HL-60 (cell line): ENCODE results near the gene AGRN.

Source experiments
- DNase-seq, 2 experiments: peaks; one replicate each; pipeline ENCODE4 v3.0.0-alpha.2; 2010 to 2020; ENCODE audit warnings: low read depth in 1 of 2, low spot score in 1 of 2
- H3K27ac ChIP-seq: fragments of 250-450 bp; sonication (Bioruptor Pico); replicated peaks from 2 replicates; pipeline ENCODE4 v1.5.1; 2020; ENCODE audit warnings: mild to moderate bottlenecking, moderate library complexity
- H3K27me3 ChIP-seq: fragments of 250-450 bp; sonication (Bioruptor Pico); 2 replicates; pipeline ENCODE4 v1.5.1; 2021; ENCODE audit warnings: mild to moderate bottlenecking, moderate library complexity; ENCODE audit not compliant: insufficient read depth, poor library complexity, severe bottlenecking
- H3K4me3 ChIP-seq: replicated peaks from 2 replicates; pipeline ENCODE4 v1.5.1; 2011; ENCODE audit warnings: mild to moderate bottlenecking, control low read depth, low read length; ENCODE audit not compliant: insufficient read depth
- GABPA ChIP-seq: IDR thresholded peaks from 2 replicates; pipeline ENCODE4 v1.6.1; 2012; ENCODE audit warnings: low read depth
- POLR2AphosphoS5 ChIP-seq: IDR thresholded peaks from 2 replicates; pipeline ENCODE4 v1.6.1; 2012; ENCODE audit warnings: low read depth
- SPI1 ChIP-seq: IDR thresholded peaks from 2 replicates; pipeline ENCODE4 v1.6.1; 2012; ENCODE audit warnings: low read depth, mild to moderate bottlenecking, borderline replicate concordance
- TF ChIP-seq, protein P1 (sequence below): IDR thresholded peaks from 2 replicates; pipeline ENCODE4 v1.6.1; 2012; ENCODE audit warnings: low read depth; ENCODE audit not compliant: insufficient replicate concordance
- TF ChIP-seq, protein P2 (sequence below): IDR thresholded peaks from one replicate; pipeline ENCODE4 v1.5.1; 2011; ENCODE audit warnings: low read length, control low read depth, inconsistent platforms; ENCODE audit not compliant: insufficient read depth

Gene AGRN

DNA sequence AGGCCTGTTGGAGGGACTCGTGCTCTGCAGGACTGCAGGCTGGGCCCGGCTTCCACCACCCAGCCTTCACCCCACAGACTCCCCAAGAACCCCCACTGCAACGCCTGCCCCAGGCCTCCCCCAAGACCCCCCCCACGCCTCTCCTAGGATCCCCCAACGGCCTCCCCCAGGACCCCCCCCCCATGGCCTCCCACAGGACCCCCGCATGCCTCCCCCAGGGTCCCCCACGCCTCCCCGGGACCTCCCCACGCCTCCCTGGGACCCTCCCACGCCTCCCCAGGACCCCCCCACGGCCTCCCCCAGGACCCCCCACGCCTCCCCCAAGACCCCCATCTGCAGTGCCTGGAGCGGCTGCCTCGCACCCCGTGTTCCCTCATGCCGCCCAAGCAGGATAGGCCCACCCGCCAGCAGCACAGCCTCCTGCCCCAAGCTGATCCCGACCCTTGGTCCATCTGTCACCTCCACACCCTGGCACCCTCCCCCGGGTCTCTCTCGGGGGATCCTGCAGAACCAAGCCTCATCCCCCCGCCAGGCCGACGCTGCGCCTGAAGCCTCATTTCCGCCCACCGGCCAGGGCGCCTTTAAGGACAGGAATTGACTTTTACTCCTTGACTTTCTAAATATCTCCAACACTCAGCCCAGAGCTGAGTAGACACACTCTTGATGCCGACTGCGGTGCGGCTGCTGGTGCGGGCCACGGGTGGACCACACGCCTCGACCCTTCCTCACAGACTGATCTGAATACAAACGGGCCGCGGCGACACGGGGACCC, 68.3 kb downstream of the AGRN start:
- TF ChIP-seq, protein P1, sequence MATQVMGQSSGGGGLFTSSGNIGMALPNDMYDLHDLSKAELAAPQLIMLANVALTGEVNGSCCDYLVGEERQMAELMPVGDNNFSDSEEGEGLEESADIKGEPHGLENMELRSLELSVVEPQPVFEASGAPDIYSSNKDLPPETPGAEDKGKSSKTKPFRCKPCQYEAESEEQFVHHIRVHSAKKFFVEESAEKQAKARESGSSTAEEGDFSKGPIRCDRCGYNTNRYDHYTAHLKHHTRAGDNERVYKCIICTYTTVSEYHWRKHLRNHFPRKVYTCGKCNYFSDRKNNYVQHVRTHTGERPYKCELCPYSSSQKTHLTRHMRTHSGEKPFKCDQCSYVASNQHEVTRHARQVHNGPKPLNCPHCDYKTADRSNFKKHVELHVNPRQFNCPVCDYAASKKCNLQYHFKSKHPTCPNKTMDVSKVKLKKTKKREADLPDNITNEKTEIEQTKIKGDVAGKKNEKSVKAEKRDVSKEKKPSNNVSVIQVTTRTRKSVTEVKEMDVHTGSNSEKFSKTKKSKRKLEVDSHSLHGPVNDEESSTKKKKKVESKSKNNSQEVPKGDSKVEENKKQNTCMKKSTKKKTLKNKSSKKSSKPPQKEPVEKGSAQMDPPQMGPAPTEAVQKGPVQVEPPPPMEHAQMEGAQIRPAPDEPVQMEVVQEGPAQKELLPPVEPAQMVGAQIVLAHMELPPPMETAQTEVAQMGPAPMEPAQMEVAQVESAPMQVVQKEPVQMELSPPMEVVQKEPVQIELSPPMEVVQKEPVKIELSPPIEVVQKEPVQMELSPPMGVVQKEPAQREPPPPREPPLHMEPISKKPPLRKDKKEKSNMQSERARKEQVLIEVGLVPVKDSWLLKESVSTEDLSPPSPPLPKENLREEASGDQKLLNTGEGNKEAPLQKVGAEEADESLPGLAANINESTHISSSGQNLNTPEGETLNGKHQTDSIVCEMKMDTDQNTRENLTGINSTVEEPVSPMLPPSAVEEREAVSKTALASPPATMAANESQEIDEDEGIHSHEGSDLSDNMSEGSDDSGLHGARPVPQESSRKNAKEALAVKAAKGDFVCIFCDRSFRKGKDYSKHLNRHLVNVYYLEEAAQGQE = no peak
- TF ChIP-seq SPI1 (no peak), POLR2AphosphoS5 (no peak), GABPA (no peak)
- TF ChIP-seq, protein P2, sequence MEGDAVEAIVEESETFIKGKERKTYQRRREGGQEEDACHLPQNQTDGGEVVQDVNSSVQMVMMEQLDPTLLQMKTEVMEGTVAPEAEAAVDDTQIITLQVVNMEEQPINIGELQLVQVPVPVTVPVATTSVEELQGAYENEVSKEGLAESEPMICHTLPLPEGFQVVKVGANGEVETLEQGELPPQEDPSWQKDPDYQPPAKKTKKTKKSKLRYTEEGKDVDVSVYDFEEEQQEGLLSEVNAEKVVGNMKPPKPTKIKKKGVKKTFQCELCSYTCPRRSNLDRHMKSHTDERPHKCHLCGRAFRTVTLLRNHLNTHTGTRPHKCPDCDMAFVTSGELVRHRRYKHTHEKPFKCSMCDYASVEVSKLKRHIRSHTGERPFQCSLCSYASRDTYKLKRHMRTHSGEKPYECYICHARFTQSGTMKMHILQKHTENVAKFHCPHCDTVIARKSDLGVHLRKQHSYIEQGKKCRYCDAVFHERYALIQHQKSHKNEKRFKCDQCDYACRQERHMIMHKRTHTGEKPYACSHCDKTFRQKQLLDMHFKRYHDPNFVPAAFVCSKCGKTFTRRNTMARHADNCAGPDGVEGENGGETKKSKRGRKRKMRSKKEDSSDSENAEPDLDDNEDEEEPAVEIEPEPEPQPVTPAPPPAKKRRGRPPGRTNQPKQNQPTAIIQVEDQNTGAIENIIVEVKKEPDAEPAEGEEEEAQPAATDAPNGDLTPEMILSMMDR = no peak
- H3K27ac ChIP-seq = no peak overlapping the region
- DNase-seq = no peak
- H3K27me3 ChIP-seq = no peaks in the 10 kb centered on the region
- H3K4me3 ChIP-seq = no peak overlapping the region

DNA sequence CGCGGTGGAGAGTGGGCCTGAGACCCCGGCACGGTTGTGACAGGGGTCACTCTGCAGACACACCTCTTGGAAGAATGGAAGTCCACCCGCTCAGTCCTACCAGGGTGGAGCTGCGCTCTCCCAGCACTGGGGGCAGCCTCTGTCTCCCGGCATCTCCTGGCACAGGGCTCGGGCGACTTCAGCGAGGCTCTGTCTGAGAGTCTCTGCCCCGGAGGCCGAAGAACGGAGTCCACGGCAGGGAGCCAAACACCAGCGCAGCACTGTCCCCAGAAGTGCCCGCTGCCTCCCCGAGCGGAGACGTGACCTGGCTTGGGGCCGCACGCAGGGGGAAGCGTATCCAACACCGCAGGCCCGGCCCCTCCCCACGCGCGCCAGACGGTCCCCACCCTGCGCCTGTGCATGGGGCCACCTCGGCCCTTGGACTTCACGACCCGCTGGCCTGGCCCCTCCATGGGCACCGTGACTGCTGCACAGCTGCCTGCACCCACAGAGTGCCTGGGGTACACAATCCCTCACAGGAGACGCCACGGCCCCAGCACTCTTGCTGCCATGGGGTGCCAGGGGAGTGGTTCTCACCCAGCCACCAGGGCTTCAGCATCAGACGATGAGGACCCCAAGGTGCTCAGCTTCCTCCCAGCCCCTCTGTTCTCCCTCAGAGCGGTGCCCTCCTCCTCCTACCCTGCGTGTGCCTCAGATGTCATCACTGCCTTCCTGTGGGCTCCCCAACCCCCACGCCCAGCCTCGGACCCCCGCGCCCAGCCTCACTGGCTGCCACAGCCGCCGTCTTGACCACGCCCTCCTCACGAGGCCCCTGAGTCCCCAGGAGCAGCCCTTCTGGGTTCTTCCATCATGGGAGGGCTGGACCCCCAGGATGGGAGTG, 69.1 kb downstream of the AGRN start:
- TF ChIP-seq, protein P1 = no peak
- TF ChIP-seq SPI1 (no peak), GABPA (no peak)
- Histone ChIP-seq H3K4me3 (no peak overlapping the region), H3K27me3 (no peaks in the 10 kb centered on the region), H3K27ac (no peak overlapping the region)
- no peak for DNase-seq

DNA sequence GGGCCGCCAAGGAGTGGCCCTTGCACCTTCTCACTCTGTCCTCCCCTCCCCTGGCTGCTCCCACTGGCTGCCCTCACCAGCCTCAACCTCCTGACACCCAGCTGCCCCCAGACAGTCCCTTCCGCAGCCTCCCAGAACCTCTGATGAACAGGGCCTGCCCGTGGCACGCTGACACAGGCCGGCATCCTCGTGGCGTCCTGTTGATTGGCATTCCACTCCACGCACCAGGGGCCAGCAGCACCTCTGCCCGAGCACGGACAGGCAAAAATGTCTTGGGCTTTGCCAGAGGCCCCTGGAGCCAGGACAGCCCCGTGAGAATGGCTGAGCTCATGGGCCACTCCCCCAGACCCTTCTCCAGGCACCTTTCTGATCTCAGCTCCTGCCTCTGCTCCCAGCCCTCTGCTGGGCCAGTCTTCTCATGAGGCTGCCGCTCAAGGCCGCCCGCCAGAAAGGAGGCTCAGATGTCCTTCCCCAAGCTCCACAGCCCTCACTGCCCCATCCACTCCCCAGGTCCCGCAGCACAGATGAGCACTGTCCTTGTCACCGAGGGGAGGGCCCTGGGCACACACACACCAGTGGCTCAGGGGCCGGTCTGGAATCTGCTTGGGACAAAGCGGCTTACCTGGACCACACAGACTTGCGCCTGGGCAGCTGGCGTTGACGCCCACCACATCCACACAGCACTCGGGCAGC, 70.0 kb downstream of the AGRN start:
- H3K27ac ChIP-seq = no peak overlapping the region
- DNase-seq = no peak
- no peak for TF ChIP-seq SPI1
- TF ChIP-seq POLR2AphosphoS5 = no peak
- TF ChIP-seq, protein P2 = no peak
- no peak for TF ChIP-seq GABPA
- TF ChIP-seq, protein P1 = no peak
- H3K27me3 ChIP-seq = no peaks in the 10 kb centered on the region
- no peak overlapping the region for H3K4me3 ChIP-seq
